HepG2 (cell line): ENCODE data around the gene CXCL10. TPM values are rescaled to one million over a fixed set of nuclear protein-coding genes. Genes with fewer than 3 reads are reported as not detected.

Experiments used
- ATAC-seq: fragments of 200-7000 bp; cut with Tn5 transposase; 3 replicates; pipeline ENCODE4 v1.9.1; 2020; ENCODE audit warnings: mild to moderate bottlenecking, moderate library complexity
- BruUV-seq: library from RNA; stranded (reverse); fragments of 400-500 nt; replicated peaks from 2 replicates; lab custom pipeline; 2021; lab: Mats Ljungman, UMichigan
- CTCF ChIA-PET: fragments of 300-600 bp; formaldehyde crosslinking; extraction: SDS; loops from one replicate; lab custom pipeline; 2021; ENCODE audit warnings: low total read pairs, inconsistent platforms, low intra/inter-chr PET ratio; lab: Yijun Ruan, JAX
- POLR2A ChIA-PET: fragments of 350-600 bp; sonication (Branson Sonifier 250); formaldehyde crosslinking; loops from one replicate; lab custom pipeline; 2020; ENCODE audit warnings: antibody characterized with exemption, inconsistent platforms; lab: Yijun Ruan, JAX
- DNase-seq: peaks from one replicate; pipeline ENCODE4 v3.0.0-alpha.2; 2015; ENCODE audit warnings: low spot score
- FAIRE-seq: peaks from 3 replicates; lab custom pipeline; 2011; peaks lifted over from hg19 to GRCh38; lab: Jason Lieb, UNC
- H2AFZ ChIP-seq: one replicate; pipeline ENCODE4 v1.6.1; 2011; ENCODE audit warnings: low read length, inconsistent platforms
- H3K27ac ChIP-seq: fragments of 300-600 bp; 3 replicates; pipeline ENCODE4 v1.8.0; 2011; ENCODE audit warnings: mixed run types, mild to moderate bottlenecking, mixed read lengths, low read length, inconsistent platforms; ENCODE audit not compliant: insufficient read depth; ENCODE audit errors: extremely low read length
- H3K27me3 ChIP-seq, 2 experiments: fragments of 200-600 bp in 1 of 2; 2 replicates in 1 of 2; 3 replicates in 1 of 2; pipeline versions ENCODE4 v1.6.0 to v1.8.0; 2011; ENCODE audit warnings: low read length in 2 of 2, mild to moderate bottlenecking in 2 of 2, moderate library complexity in 2 of 2, inconsistent platforms in 1 of 2; ENCODE audit not compliant: insufficient read depth in 2 of 2, control insufficient read depth in 1 of 2
- H3K36me3 ChIP-seq, 2 experiments: fragments of 200-600 bp in 1 of 2; replicated peaks in 1 of 2; 2 replicates in 1 of 2; 3 replicates in 1 of 2; pipeline versions ENCODE4 v1.5.1 to v1.8.0; 2011; ENCODE audit warnings: low read length in 2 of 2, inconsistent platforms in 1 of 2; ENCODE audit not compliant: insufficient read depth in 2 of 2, control insufficient read depth in 1 of 2
- H3K4me1 ChIP-seq: 2 replicates; pipeline ENCODE4 v1.5.1; 2012; ENCODE audit warnings: low read length, inconsistent platforms; ENCODE audit not compliant: insufficient read depth
- H3K4me2 ChIP-seq: 2 replicates; pipeline ENCODE4 v1.6.0; 2011; ENCODE audit warnings: low read depth, low read length, inconsistent platforms
- H3K4me3 ChIP-seq, 3 experiments: fragments of 200-600 bp in 1 of 3; sonication (generic), shearing (Covaris generic) in 1 of 3; replicated peaks in 1 of 3; 2 replicates each; pipeline ENCODE4 v1.5.1; 2011 to 2016; ENCODE audit warnings: low read length in 3 of 3, inconsistent platforms in 2 of 3, low read depth in 2 of 3, mild to moderate bottlenecking in 2 of 3, control low read depth in 1 of 3, mixed read lengths in 1 of 3; ENCODE audit not compliant: insufficient read depth in 1 of 3
- H3K79me2 ChIP-seq: one replicate; pipeline ENCODE4 v1.6.1; 2011; ENCODE audit warnings: low read length, inconsistent platforms; ENCODE audit not compliant: insufficient read depth
- H3K9ac ChIP-seq: 2 replicates; pipeline ENCODE4 v1.6.0; 2011; ENCODE audit warnings: mild to moderate bottlenecking, low read depth, low read length, inconsistent platforms; ENCODE audit not compliant: insufficient read depth
- H3K9me3 ChIP-seq: 2 replicates; pipeline ENCODE4 v1.5.1; 2012; ENCODE audit warnings: mild to moderate bottlenecking, low read length
- H4K20me1 ChIP-seq: 2 replicates; pipeline ENCODE4 v1.6.0; 2011; ENCODE audit warnings: inconsistent platforms, mild to moderate bottlenecking, low read length, moderate library complexity; ENCODE audit not compliant: insufficient read depth
- MXI1 ChIP-seq: IDR thresholded peaks from 3 replicates; pipeline ENCODE4 v1.6.1; 2012; ENCODE audit warnings: low read depth, low read length, inconsistent platforms, borderline replicate concordance
- NR3C1 ChIP-seq: sonication (generic); formaldehyde crosslinking; IDR thresholded peaks from 2 replicates; pipeline ENCODE4 v1.4.0; 2020; ENCODE audit warnings: missing genetic modification reagents
- ZBTB7A ChIP-seq: sonication (generic); formaldehyde crosslinking; IDR thresholded peaks from 2 replicates; pipeline ENCODE4 v1.8.0; 2022; ENCODE audit warnings: mild to moderate bottlenecking, missing genetic modification reagents
- ZFP82 ChIP-seq: sonication (generic); formaldehyde crosslinking; IDR thresholded peaks from 2 replicates; pipeline ENCODE4 v1.5.1; 2020; ENCODE audit warnings: mild to moderate bottlenecking, missing genetic modification reagents, borderline replicate concordance
- ZNF224 ChIP-seq: sonication (generic); formaldehyde crosslinking; IDR thresholded peaks from 2 replicates; pipeline ENCODE4 v1.5.0; 2020; ENCODE audit warnings: mild to moderate bottlenecking, missing genetic modification reagents
- ZNF468 ChIP-seq: sonication (generic); formaldehyde crosslinking; IDR thresholded peaks from 2 replicates; pipeline ENCODE4 v1.8.0; 2022; ENCODE audit warnings: mild to moderate bottlenecking, moderate library complexity, missing genetic modification reagents
- WGBS: methylation state at CpG from one replicate; pipeline ENCODE4 v1.1.6; 2017; ENCODE audit warnings: low lambda C conversion rate; 5-methylcytosine and 5-hydroxymethylcytosine counted together
- in situ Hi-C: cut with HindIII; loops from 2 replicates; pipeline ENCODE4 v1.10.0; 2017; ENCODE audit warnings: low pct_unique_long_range_greater_than_20kb; ENCODE audit not compliant: extremely low pct_ligation_motif_present
- intact Hi-C: fragments of 100-400 bp; cut with micrococcal nuclease; formaldehyde crosslinking; loops from one replicate; pipeline ENCODE4 v1.10.0; 2022; ENCODE audit not compliant: unreplicated experiment
- polyA plus RNA-seq, 8 experiments: library from polyadenylated mRNA; depleted of rRNA in 3 of 8; stranded (reverse) in 7 of 8; unstranded in 1 of 8; fragments of >200 nt; fragmentation: Illumina TruSeq in 4 of 8; extraction: Trizol in 4 of 8; gene quantifications; 2 replicates each; pipeline versions ENCODE4 v1.2.1 to v1.2.3, GENCODE V29; 2011 to 2016; ENCODE audit warnings: low read depth in 4 of 8, missing spikeins in 1 of 8, mixed read lengths in 1 of 8; ENCODE audit not compliant: insufficient read depth in 1 of 8
- total RNA-seq, 5 experiments: library from RNA; depleted of rRNA; stranded (reverse); fragments of >200 nt; fragmentation: Illumina TruSeq; extraction: Trizol; gene quantifications; 2 replicates each; pipeline ENCODE4 v1.2.3, GENCODE V29; 2016; ENCODE audit warnings: low read depth in 1 of 5
- TF ChIP-seq, protein P1 (sequence below): IDR thresholded peaks from 2 replicates; pipeline ENCODE4 v1.6.1; 2016; ENCODE audit warnings: missing biosample characterization, missing genetic modification reagents, low read depth
- TF ChIP-seq, protein P2 (sequence below): IDR thresholded peaks from 2 replicates; pipeline ENCODE4 v1.6.1; 2018; ENCODE audit warnings: missing genetic modification reagents

Gene CXCL10
- total and polyA plus RNA-seq, 2 of the 13 experiments (the other 11 are each of a cell fraction or from before 2014, with no cell fraction given): not detected

DNA sequence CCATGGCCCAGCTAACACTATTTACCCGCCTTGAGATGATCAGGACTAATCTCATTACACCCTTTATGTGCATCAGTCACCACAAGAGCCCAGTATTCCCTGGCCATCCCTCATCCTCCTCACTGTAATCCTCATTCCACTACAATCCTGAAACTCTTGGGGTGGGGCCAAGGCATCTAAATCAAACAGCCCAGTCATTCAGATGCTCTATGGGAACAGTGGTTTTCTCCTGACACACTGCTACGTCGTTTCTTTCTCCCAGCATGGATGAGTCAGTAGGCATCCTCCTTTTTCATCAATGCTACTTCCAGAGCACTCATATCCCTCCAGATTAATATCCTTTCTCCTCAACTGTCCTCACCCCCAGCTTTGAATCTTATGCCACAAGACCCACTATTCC lies 38.2 kb downstream of the CXCL10 start:
- no peak for ATAC-seq
- peaks cover 6% of the 10 kb centered on the region for H4K20me1 ChIP-seq
- intact Hi-C loops (no loop called here), in situ Hi-C loops (no loop called here)
- CTCF ChIA-PET: no interaction called here
- FAIRE-seq: no peak
- no peaks in the 10 kb centered on the region for H3K9me3 ChIP-seq
- no peaks in the 10 kb centered on the region for H3K27me3 ChIP-seq
- POLR2A ChIA-PET: no interaction called here
- TF ChIP-seq ZBTB7A (CRISPR knock-in tag) (no peak), MXI1 (no peak), ZNF224 (CRISPR knock-in tag) (no peak), NR3C1 (CRISPR knock-in tag) (no peak), ZNF468 (no peak), ZFP82 (CRISPR knock-in tag) (no peak)
- TF ChIP-seq, protein P1, sequence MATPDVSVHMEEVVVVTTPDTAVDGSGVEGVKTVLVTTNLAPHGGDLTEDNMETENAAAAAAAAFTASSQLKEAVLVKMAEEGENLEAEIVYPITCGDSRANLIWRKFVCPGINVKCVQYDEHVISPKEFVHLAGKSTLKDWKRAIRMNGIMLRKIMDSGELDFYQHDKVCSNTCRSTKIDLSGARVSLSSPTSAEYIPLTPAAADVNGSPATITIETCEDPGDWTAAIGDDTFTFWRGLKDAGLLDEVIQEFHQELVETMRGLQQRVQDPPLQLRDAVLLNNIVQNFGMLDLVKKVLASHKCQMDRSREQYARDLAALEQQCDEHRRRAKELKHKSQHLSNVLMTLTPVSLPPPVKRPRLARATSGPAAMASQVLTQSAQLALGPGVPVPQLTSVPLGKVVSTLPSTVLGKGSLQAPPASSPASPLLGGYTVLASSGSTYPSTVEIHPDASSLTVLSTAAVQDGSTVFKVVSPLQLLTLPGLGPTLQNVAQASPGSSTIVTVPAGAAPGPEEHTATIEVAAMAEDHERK (CRISPR knock-in tag): no peak
- TF ChIP-seq, protein P2, sequence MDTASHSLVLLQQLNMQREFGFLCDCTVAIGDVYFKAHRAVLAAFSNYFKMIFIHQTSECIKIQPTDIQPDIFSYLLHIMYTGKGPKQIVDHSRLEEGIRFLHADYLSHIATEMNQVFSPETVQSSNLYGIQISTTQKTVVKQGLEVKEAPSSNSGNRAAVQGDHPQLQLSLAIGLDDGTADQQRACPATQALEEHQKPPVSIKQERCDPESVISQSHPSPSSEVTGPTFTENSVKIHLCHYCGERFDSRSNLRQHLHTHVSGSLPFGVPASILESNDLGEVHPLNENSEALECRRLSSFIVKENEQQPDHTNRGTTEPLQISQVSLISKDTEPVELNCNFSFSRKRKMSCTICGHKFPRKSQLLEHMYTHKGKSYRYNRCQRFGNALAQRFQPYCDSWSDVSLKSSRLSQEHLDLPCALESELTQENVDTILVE (CRISPR knock-in tag): no peak
- TF ChIP-seq, all 625 proteins: peak for 0
- 95% methylated on average over 3 of the region's 3 CpGs for WGBS
- H3K4me2 ChIP-seq: no peak overlapping the region
- peaks cover 58% of the 10 kb centered on the region for H3K79me2 ChIP-seq
- H3K4me1 ChIP-seq: peaks cover 23% of the 10 kb centered on the region
- no peak for DNase-seq
- no peak overlapping the region for H3K4me3 ChIP-seq
- H2AFZ ChIP-seq: no peak overlapping the region
- no peak overlapping the region for H3K27ac ChIP-seq
- H3K9ac ChIP-seq: no peak overlapping the region
- peaks cover 9 to 16% of the 10 kb centered on the region in 2 experiments for H3K36me3 ChIP-seq
- no TSS peak for BruUV-seq
